ENCODE results near the gene DCXR. TPM values are rescaled to one million over a fixed set of nuclear protein-coding genes. Genes with fewer than 3 reads are reported as not detected.

Gene DCXR
- total and polyA plus RNA-seq, 2 experiments from 2014 or later = 86.9 to 137 TPM

GRCh38 chr17:82012261-82012639, 25.2 kb downstream of the DCXR start:
- H3F3A ChIP-seq (replicated peaks; ENCODE audit: low read depth) = no peaks in the 10 kb centered on the region
- H2AFZ ChIP-seq = no peak overlapping the region
- H3K79me2 ChIP-seq (replicated peaks; ENCODE audit: insufficient read depth) = no peaks in the 10 kb centered on the region
- H3K27me3 Mint-ChIP-seq (ENCODE audit: insufficient read depth, low read depth, poor library complexity) = peaks cover 5% of the 10 kb centered on the region
- no peaks in the 10 kb centered on the region for H3K27me3 ChIP-seq (ENCODE audit: insufficient read depth)
- TF ChIP-seq CTCF (conservative IDR thresholded peaks at IDR 0.05; ENCODE audit: low read depth in 2 of 2) = no peak
- TF ChIP-seq ETS1 (IDR thresholded peaks at IDR 0.05) = no peak
- TF ChIP-seq ZNF331 (CRISPR knock-in tag; IDR thresholded peaks at IDR 0.05; ENCODE audit: low read depth) = no peak
- TF ChIP-seq EZH2 (IDR thresholded peaks at IDR 0.05; ENCODE audit: low read depth, unreplicated experiment) = no peak
- no peak for TF ChIP-seq ZNF462 (CRISPR knock-in tag; IDR thresholded peaks at IDR 0.05)
- TF ChIP-seq STAT1 (IDR thresholded peaks at IDR 0.05; ENCODE audit: unreplicated experiment) = no peak
- TF ChIP-seq ZNF114 (CRISPR knock-in tag; IDR thresholded peaks at IDR 0.05) = no peak
- no peak for TF ChIP-seq NANOG (IDR thresholded peaks at IDR 0.05; ENCODE audit: borderline replicate concordance)
- no peak for TF ChIP-seq CREB1 (CRISPR knock-in tag; IDR thresholded peaks at IDR 0.05; ENCODE audit: low read depth)
- TF ChIP-seq POLR2AphosphoS5 (IDR thresholded peaks at IDR 0.05; ENCODE audit: low read depth) = no peak
- H3K4me3 ChIP-seq = no peak overlapping the region
- ATAC-seq = no peak
- no peak overlapping the region for H3K27ac Mint-ChIP-seq
- H3K4me3 Mint-ChIP-seq = no peak overlapping the region
- no peaks in the 10 kb centered on the region for H3K36me3 ChIP-seq (ENCODE audit: insufficient read depth)
- no peaks in the 10 kb centered on the region for H3K36me3 Mint-ChIP-seq (ENCODE audit: low read depth)
- H4K20me1 ChIP-seq (replicated peaks; ENCODE audit: insufficient read depth) = no peaks in the 10 kb centered on the region
- H3K4me1 ChIP-seq (ENCODE audit: insufficient read depth) = no peaks in the 10 kb centered on the region; the same call in 1 of the 2 replicates
- DNase-seq (ENCODE audit: low spot score) = no peak
- no peaks in the 10 kb centered on the region for H3K9me3 Mint-ChIP-seq
- H3K27ac ChIP-seq (ENCODE audit: low read depth) = no peak overlapping the region
- H3K9me2 ChIP-seq (ENCODE audit: insufficient read depth) = no peaks in the 10 kb centered on the region
- no peaks in the 10 kb centered on the region for H3K4me1 Mint-ChIP-seq
- H3K4me2 ChIP-seq = no peak overlapping the region

Data from GM23338 (cell line).